HCT116 (cell line): Measurements from ENCODE around the gene C4orf50. TPM values are rescaled to one million over a fixed set of nuclear protein-coding genes. Genes with fewer than 3 reads are reported as not detected.

Experiments
- ATAC-seq: fragments of 200-7000 bp; cut with Tn5 transposase; 2 replicates; pipeline ENCODE4 v1.9.1; 2020; ENCODE audit warnings: mild to moderate bottlenecking, moderate library complexity
- BruUV-seq: library from RNA; stranded (reverse); fragments of 400-500 nt; replicated peaks from 2 replicates; lab custom pipeline; 2021; lab: Mats Ljungman, UMichigan
- CTCF ChIA-PET: fragments of 300-600 bp; sonication (Branson Sonifier 250); formaldehyde crosslinking; loops from one replicate; lab custom pipeline; 2021; ENCODE audit warnings: antibody characterized with exemption; lab: Charles Lee
- POLR2A ChIA-PET: fragments of 300-600, 350-600 bp; sonication (Branson Sonifier 250); formaldehyde crosslinking; loops from one replicate; lab custom pipeline; 2021; ENCODE audit warnings: antibody characterized with exemption; lab: Charles Lee
- RAD21 ChIA-PET, 2 experiments: fragments of 300-600 bp; sonication (Branson Sonifier 250); formaldehyde crosslinking; loops; one replicate each; lab custom pipeline; 2023; ENCODE audit warnings: low total read pairs in 2 of 2; ENCODE audit not compliant: uncharacterized antibody in 2 of 2, unreplicated experiment in 2 of 2, low non-redundant PET in 1 of 2; lab: Charles Lee
- DNase-seq: peaks from one replicate; pipeline ENCODE4 v3.0.0-alpha.2; 2010; ENCODE audit warnings: low read depth, low spot score
- H2AFZ ChIP-seq: fragments of 200-600 bp; shearing (Covaris generic), sonication (generic); 2 replicates; pipeline ENCODE4 v1.6.1; 2017; ENCODE audit warnings: low read depth, mixed run types, mixed read lengths, antibody characterized with exemption, low read length; ENCODE audit not compliant: poor library complexity, severe bottlenecking
- H3K27ac ChIP-seq: 2 replicates; pipeline ENCODE4 v1.5.1; 2012; ENCODE audit warnings: low read depth, low read length
- H3K27me3 ChIP-seq: fragments of 200-600 bp; sonication (generic); 2 replicates; pipeline ENCODE4 v1.6.1; 2016; ENCODE audit warnings: mixed run types, low read length, mixed read lengths; ENCODE audit not compliant: insufficient read depth
- H3K36me3 ChIP-seq, 2 experiments: fragments of 200-500 bp in 1 of 2; fragments of 200-600 bp in 1 of 2; sonication (Bioruptor generic) in 1 of 2; sonication (generic) in 1 of 2; 2 replicates each; pipeline versions ENCODE4 v1.5.1 to v1.6.1; 2014 to 2016; ENCODE audit warnings: low read length in 2 of 2, inconsistent platforms in 1 of 2, mixed read lengths in 1 of 2, mixed run types in 1 of 2; ENCODE audit not compliant: insufficient read depth in 2 of 2, control insufficient read depth in 1 of 2
- H3K4me1 ChIP-seq, 2 experiments: fragments of 200-600 bp in 1 of 2; sonication (generic) in 1 of 2; 2 replicates each; pipeline versions ENCODE4 v1.5.1 to v1.6.1; 2012 to 2017; ENCODE audit warnings: low read length in 2 of 2, inconsistent platforms in 1 of 2, mild to moderate bottlenecking in 1 of 2, mixed read lengths in 1 of 2, mixed run types in 1 of 2, moderate library complexity in 1 of 2; ENCODE audit not compliant: insufficient read depth in 2 of 2, control insufficient read depth in 1 of 2
- H3K4me2 ChIP-seq: fragments of 200-600 bp; sonication (generic); 2 replicates; pipeline ENCODE4 v1.6.1; 2017; ENCODE audit warnings: mixed run types, low read length, mixed read lengths
- H3K4me3 ChIP-seq, 2 experiments: fragments of 200-600 bp in 1 of 2; sonication (generic) in 1 of 2; replicated peaks in 1 of 2; 2 replicates each; pipeline ENCODE4 v1.5.1; 2011 to 2016; ENCODE audit warnings: low read length in 2 of 2, control low read depth in 1 of 2, low read depth in 1 of 2, mild to moderate bottlenecking in 1 of 2, mixed read lengths in 1 of 2, mixed run types in 1 of 2
- H3K79me2 ChIP-seq: fragments of 200-600 bp; sonication (generic); 2 replicates; pipeline ENCODE4 v1.6.1; 2017; ENCODE audit warnings: mild to moderate bottlenecking, mixed run types, low read length, moderate library complexity, mixed read lengths; ENCODE audit not compliant: insufficient read depth
- H3K9ac ChIP-seq: fragments of 200-600 bp; sonication (generic); 2 replicates; pipeline ENCODE4 v1.6.1; 2016; ENCODE audit warnings: low read length, mixed read lengths
- H3K9me2 ChIP-seq: fragments of 200-600 bp; sonication (generic), shearing (Covaris generic); 2 replicates; pipeline ENCODE4 v1.6.1; 2017; ENCODE audit warnings: mixed run types, mild to moderate bottlenecking, moderate library complexity; ENCODE audit not compliant: insufficient read depth
- H3K9me3 ChIP-seq, 2 experiments: fragments of 200-500 bp in 1 of 2; fragments of 200-600 bp in 1 of 2; sonication (Bioruptor generic) in 1 of 2; sonication (generic) in 1 of 2; 2 replicates each; pipeline ENCODE4 v1.6.1; 2014 to 2017; ENCODE audit warnings: low read length in 2 of 2, mixed read lengths in 2 of 2, inconsistent platforms in 1 of 2, low read depth in 1 of 2, mild to moderate bottlenecking in 1 of 2, mixed run types in 1 of 2, moderate library complexity in 1 of 2; ENCODE audit not compliant: control insufficient read depth in 1 of 2, insufficient read depth in 1 of 2
- H4K20me1 ChIP-seq: fragments of 200-600 bp; sonication (generic), shearing (Covaris generic); 2 replicates; pipeline ENCODE4 v1.6.1; 2017; ENCODE audit warnings: mixed run types, mild to moderate bottlenecking, moderate library complexity; ENCODE audit not compliant: insufficient read depth
- CBX3 ChIP-seq: IDR thresholded peaks from 2 replicates; pipeline ENCODE4 v1.6.1; 2012; ENCODE audit warnings: low read depth
- ELF1 ChIP-seq: IDR thresholded peaks from 2 replicates; pipeline ENCODE4 v1.6.1; 2012; ENCODE audit warnings: low read depth, borderline replicate concordance
- JUND ChIP-seq: IDR thresholded peaks from 2 replicates; pipeline ENCODE4 v1.6.1; 2012
- MAX ChIP-seq: IDR thresholded peaks from 2 replicates; pipeline ENCODE4 v1.6.1; 2012
- REST ChIP-seq: IDR thresholded peaks from 2 replicates; pipeline ENCODE4 v1.6.1; 2012; ENCODE audit warnings: low read depth
- intact Hi-C: fragments of 100-400 bp; cut with micrococcal nuclease; formaldehyde crosslinking; loops from 2 replicates; pipeline ENCODE4 v1.10.0; 2022
- total RNA-seq: library from RNA; stranded (reverse); gene quantifications from one replicate; pipeline ENCODE4 v1.2.1, GENCODE V29; 2021; ENCODE audit not compliant: unreplicated experiment

C4orf50 gene
- total RNA-seq, 1 experiment from 2014 or later: not detected

- no peak overlapping the region for H3K4me3 ChIP-seq
- ChIA-PET RAD21 (no interaction called here), CTCF (no interaction called here), POLR2A (no interaction called here)
- H3K9me3 ChIP-seq: no peaks in the 10 kb centered on the region
- DNase-seq: no peak
- no TSS peak for BruUV-seq
- H4K20me1 ChIP-seq: no peaks in the 10 kb centered on the region
- intact Hi-C loops: no loop called here
- ATAC-seq: no peak
- no peak overlapping the region for H3K4me2 ChIP-seq
- no peaks in the 10 kb centered on the region for H3K36me3 ChIP-seq
- H3K27ac ChIP-seq: no peak overlapping the region
- no peaks in the 10 kb centered on the region for H3K9me2 ChIP-seq
- TF ChIP-seq ELF1 (no peak), JUND (no peak), CBX3 (no peak), MAX (no peak)
- H3K79me2 ChIP-seq: no peaks in the 10 kb centered on the region
- peaks cover 2 to 7% of the 10 kb centered on the region in 2 experiments; a peak in 3 of 4 replicates for H3K4me1 ChIP-seq
- H3K27me3 ChIP-seq: peaks cover 10% of the 10 kb centered on the region; the same call in 1 of the 2 replicates
- H3K9ac ChIP-seq: no peak overlapping the region
- H2AFZ ChIP-seq: no peak overlapping the region
These were observed 76.6 kb downstream of the C4orf50 start for GRCh38 chr4:5941601-5942000.

- POLR2A ChIA-PET: no interaction called here
- H4K20me1 ChIP-seq: no peaks in the 10 kb centered on the region
- no peak overlapping the region for H3K4me3 ChIP-seq
- intact Hi-C loops: no loop called here
- peak; percentile 42; the same call in 1 of the 2 replicates for TF ChIP-seq MAX
- TF ChIP-seq REST: no peak
- RAD21 ChIA-PET: no interaction called here
- CTCF ChIA-PET: interaction anchor here (0.6 kb wide), 1 partner anchor 132 kb away, joined by 3 read pairs; no protein-coding TSS in a partner anchor
- no TSS peak for BruUV-seq
- H3K27ac ChIP-seq: no peak overlapping the region
- H3K9ac ChIP-seq: no peak overlapping the region
- no peaks in the 10 kb centered on the region for H3K9me2 ChIP-seq
- ATAC-seq (peak; percentile 82), DNase-seq (peak; percentile 13)
- H3K9me3 ChIP-seq: no peaks in the 10 kb centered on the region
- no peak overlapping the region for H3K4me2 ChIP-seq
- H3K27me3 ChIP-seq: peaks cover 10% of the 10 kb centered on the region; the same call in 1 of the 2 replicates
- no peak overlapping the region for H2AFZ ChIP-seq
- H3K79me2 ChIP-seq: no peaks in the 10 kb centered on the region
- H3K4me1 ChIP-seq: peaks cover 2 to 7% of the 10 kb centered on the region in 2 experiments; a peak in 3 of 4 replicates
- H3K36me3 ChIP-seq: no peaks in the 10 kb centered on the region
These were observed 77.6 kb downstream of the C4orf50 start for GRCh38 chr4:5940470-5941203.
